Nucleus accumbens (tissue), 56 donors: Measurements from ENCODE around the gene SHCBP1L.
"Not testable (repeated sequence)": the region's sequence is repeated elsewhere in the genome, so short reads cannot be mapped to it uniquely, and the experiment has no call there.

Source experiments
- DNase-seq, 56 donors: peaks; one replicate each; lab custom pipeline; 2025; lab: John Stamatoyannopoulos, UW

Gene SHCBP1L

GRCh38 chr1:182901946-182902345, 51.0 kb downstream of the SHCBP1L start:
- not testable (repeated sequence) for DNase-seq

GRCh38 chr1:182897696-182898095, 55.3 kb downstream of the SHCBP1L start:
- no peak for DNase-seq

- DNase-seq, result no peak
These were observed 61.9 kb downstream of the SHCBP1L start for GRCh38 chr1:182890927-182891610.

DNA sequence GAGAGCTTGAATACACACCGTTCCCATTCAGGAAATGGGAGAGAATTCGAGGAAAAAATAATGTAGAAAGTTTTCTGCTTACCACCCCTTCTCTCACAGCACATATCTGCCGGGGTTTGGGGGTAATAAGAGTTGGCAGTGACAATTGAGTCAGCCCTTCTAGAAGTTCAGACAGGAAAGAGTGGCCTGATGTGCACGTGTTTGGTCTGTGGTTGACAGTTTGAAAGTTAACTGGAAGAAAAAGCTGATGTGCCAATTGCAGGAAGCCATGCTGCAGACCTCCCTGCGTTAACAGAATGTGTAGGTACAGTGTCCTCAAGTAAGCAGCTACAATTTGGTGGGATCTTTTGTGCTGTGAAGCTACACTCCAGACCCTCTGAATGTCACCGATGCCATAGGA, 63.0 kb downstream of the SHCBP1L start:
- no peak for DNase-seq

GRCh38 chr1:182888736-182889531, 64.0 kb downstream of the SHCBP1L start:
- no peak for DNase-seq

DNA sequence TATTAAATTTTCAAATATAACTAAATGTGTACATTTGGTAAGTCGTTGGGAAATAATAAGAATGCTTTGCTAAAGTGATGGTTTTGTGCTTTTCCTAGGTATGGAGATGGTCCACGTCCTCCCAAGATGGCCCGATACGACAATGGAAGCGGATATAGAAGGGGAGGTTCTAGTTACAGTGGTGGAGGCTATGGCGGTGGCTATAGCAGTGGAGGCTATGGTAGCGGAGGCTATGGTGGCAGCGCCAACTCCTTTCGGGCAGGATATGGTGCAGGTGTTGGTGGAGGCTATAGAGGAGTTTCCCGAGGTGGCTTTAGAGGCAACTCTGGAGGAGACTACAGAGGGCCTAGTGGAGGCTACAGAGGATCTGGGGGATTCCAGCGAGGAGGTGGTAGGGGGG, 66.0 kb downstream of the SHCBP1L start:
- DNase-seq, result no peak

- no peak for DNase-seq
These were observed 67.4 kb downstream of the SHCBP1L start for GRCh38 chr1:182885591-182885990.

DNA sequence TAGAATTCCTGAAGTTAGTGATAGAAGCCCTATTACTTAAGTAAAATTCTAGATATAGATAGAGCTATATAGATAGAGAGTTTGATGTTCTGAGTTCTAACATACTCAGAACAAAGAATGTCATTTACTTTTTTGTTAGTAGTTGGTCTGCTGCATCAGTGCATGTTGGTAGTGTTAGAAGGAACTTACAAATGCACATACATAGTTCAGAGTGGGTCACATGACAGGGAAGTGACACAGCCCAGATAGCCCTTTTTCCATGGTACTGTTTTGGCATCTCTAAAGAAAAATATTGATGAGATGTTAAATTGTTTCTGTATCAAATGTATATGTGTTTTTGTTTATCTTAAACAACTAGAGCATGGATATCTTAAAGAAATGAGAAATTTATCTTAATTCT, 68.1 kb downstream of the SHCBP1L start:
- DNase-seq, result no peak

GRCh38 chr1:182877842-182878241, 75.1 kb downstream of the SHCBP1L start:
- no peak for DNase-seq

DNA sequence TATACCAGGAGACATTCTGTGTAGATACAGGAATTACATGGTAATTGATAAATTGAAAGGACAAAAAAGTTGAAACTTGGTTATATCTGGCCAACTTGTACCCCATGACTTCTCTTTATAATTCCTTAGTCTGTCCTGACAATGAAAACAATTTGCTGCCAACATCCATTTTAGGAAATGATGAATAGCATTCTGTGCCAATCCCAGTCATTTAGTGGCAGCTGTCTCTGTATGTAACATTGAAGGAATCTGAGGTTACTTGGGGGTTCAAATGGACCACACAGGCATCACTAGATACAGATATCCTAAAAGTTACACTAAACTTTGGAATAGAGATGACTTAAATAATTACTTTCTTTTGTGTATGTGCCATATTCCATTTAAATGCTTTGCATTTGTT, 75.6 kb downstream of the SHCBP1L start:
- DNase-seq, result no peak

GRCh38 chr1:182875889-182876288, 77.1 kb downstream of the SHCBP1L start:
- no peak for DNase-seq

DNA sequence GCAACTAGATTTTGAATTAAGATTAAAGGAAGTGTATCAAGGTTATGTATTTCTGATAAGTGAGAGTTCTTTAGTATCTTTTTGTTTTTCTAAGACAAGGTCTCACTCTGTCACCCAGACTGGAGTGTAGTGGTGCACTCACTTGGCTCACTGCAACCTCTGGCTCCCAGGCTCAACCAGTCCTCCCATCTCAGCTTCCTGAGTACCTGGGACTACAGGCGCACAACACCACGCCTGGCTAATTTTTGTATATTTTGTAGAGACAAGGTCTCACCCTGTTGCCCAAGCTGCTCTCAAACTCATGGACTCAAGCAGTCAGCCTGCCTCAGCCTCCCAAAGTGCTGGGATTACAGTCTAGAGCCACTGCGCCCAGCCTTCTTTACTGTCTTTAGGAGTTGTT, 80.1 kb downstream of the SHCBP1L start:
- DNase-seq, result no peak

DNA sequence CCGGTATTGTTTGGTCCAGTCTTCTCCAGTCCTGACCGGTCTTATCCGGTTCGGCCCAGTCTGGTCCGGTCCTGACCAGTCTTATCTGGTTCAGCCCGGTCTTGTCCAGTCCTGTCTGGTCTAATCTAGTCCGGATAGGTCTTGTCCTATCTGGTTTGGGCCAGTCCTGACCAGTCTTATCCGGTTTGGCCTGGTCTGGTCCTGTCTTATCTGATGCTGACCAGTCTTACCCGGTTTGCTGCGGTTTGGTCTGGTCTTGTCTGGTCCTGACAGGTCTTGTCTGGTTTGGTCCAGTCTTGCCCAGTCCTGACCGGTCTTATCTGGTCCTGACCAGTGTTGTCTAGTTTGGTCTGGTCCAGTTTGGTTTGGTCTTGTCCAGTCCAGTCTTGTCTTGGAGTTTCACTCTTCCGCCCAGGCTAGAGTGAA, 83.7 kb downstream of the SHCBP1L start:
- peak in 2 of 56 donors; percentile 7 to 10 for DNase-seq

- DNase-seq, result no peak
These were observed 85.1 kb downstream of the SHCBP1L start for GRCh38 chr1:182867861-182868260.

- no peak for DNase-seq
These were observed 89.0 kb downstream of the SHCBP1L start for GRCh38 chr1:182863940-182864339.

DNA sequence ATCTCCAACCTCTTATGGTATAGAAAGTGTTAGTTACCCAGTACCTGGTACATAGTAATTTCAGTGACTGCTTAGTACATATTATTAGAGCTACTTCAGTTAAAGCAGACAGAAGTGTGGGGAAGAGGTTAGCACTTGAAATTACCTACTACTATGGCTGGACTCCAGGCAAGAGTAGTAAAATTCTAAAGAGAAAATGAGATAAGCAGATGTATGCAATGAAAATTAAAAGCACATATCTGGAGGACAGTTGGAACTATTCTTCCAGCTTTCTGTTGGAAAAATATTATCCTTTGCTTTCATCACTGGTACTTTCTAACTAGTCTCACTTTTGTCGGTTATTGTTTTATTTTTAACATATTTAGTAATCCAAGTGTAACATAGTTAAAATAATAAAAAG, 90.1 kb downstream of the SHCBP1L start:
- DNase-seq, result no peak

GRCh38 chr1:182861994-182862393, 91.0 kb downstream of the SHCBP1L start:
- DNase-seq, result no peak

DNA sequence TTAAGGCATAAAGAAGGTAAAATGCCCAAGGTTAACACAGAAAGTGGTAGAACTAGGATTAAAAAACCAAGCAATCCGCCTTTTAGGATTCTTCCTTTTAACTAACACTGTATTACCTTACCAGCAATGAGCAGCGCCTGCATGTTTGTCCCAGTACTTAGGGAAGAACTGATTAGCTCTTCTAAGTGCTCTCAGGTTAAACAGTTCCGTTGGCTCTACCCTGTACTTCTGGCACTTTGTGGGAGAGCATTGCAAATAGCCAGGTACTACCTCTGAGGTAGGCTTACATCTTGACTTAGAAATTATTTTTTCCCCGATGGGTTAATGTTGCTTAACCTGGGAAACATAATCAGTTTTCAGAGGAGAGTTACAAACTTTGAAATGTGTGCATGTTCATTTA, 92.3 kb downstream of the SHCBP1L start:
- no peak for DNase-seq

DNA sequence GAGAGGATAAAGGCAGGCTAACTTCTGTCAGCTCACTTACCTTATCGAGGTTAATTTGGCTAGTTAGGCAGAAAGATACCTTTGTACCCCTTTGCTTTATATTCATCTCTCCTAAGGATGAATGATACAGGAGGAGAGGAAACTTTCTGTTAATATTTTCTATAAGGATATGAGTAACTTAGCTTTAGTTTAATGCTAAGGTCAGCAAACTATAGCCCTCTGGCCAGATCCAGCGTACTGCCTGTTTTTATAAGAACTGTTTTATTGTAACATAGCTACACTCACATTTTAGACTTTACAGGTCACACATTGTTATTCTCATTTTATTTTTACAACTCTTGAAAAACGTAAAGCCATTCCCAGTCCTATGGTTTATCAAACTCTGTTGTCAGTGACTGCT, 95.8 kb downstream of the SHCBP1L start:
- DNase-seq, result no peak

GRCh38 chr1:182855911-182856310, 97.1 kb downstream of the SHCBP1L start:
- no peak for DNase-seq

DNA sequence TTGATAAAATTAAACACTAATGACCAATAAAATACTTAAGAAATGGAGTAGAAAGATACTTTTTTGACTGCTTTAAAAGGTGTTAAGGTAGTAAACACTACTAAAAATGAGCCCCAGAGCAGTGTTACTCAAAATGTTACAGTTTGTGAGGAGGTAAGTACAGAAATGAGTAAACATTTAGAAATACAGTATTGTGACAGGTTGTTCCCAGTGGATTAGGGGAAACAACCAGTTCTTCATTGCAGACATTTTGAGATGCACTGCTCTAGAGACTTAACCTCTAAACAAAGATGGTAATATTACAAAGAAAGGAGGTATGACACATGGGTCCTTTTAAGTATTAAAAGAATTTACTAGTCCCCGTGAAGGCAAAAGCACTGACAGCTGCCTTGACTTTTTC, 101.1 kb downstream of the SHCBP1L start:
- DNase-seq, result no peak

- DNase-seq, result no peak
These were observed 102.6 kb downstream of the SHCBP1L start for GRCh38 chr1:182850319-182850718.
